Smooth muscle cell (in vitro differentiated cells): ENCODE data around the gene HSH2D. TPM values are rescaled to one million over a fixed set of nuclear protein-coding genes. Genes with fewer than 3 reads are reported as not detected.

Experiments used
- DNase-seq: peaks from one replicate; lab custom pipeline; 2025; ENCODE audit not compliant: unreplicated experiment; lab: John Stamatoyannopoulos, UW
- H2AFZ ChIP-seq: fragments of 200-600 bp; sonication (generic); 2 replicates; pipeline ENCODE4 v1.6.0; 2016; ENCODE audit warnings: antibody characterized with exemption, low read depth, mild to moderate bottlenecking
- H3F3A ChIP-seq: fragments of 200-600 bp; sonication (generic); 2 replicates; pipeline ENCODE4 v1.6.0; 2017; ENCODE audit warnings: antibody characterized with exemption, low read depth
- H3K27ac ChIP-seq: fragments of 200-600 bp; sonication (generic); 2 replicates; pipeline ENCODE4 v1.5.1; 2016; ENCODE audit warnings: low read depth, mild to moderate bottlenecking
- H3K27me3 ChIP-seq: fragments of 200-600 bp; sonication (generic); 2 replicates; pipeline ENCODE4 v1.6.1; 2016; ENCODE audit warnings: low read depth, mild to moderate bottlenecking
- H3K36me3 ChIP-seq: fragments of 200-600 bp; sonication (generic); 2 replicates; pipeline ENCODE4 v1.5.1; 2016; ENCODE audit warnings: low read depth
- H3K4me1 ChIP-seq: fragments of 200-600 bp; sonication (generic); 2 replicates; pipeline ENCODE4 v1.5.1; 2016; ENCODE audit warnings: low read depth
- H3K4me2 ChIP-seq: fragments of 200-600 bp; sonication (generic); 2 replicates; pipeline ENCODE4 v1.6.0; 2016; ENCODE audit warnings: mild to moderate bottlenecking
- H3K4me3 ChIP-seq: fragments of 200-600 bp; sonication (generic); 2 replicates; pipeline ENCODE4 v1.5.1; 2016; ENCODE audit warnings: mild to moderate bottlenecking
- H3K79me2 ChIP-seq: fragments of 200-600 bp; sonication (generic); 2 replicates; pipeline ENCODE4 v1.6.0; 2016; ENCODE audit warnings: low read depth, mild to moderate bottlenecking
- H3K9ac ChIP-seq: fragments of 200-600 bp; sonication (generic); 2 replicates; pipeline ENCODE4 v1.6.0; 2016; ENCODE audit warnings: low read depth
- H3K9me3 ChIP-seq: fragments of 200-600 bp; sonication (generic); replicated peaks from 2 replicates; pipeline ENCODE4 v1.5.1; 2016; ENCODE audit warnings: low read depth
- H4K20me1 ChIP-seq: fragments of 200-600 bp; sonication (generic); 2 replicates; pipeline ENCODE4 v1.6.0; 2016; ENCODE audit warnings: low read depth
- CTCF ChIP-seq: fragments of 200-600 bp; sonication (generic); IDR thresholded peaks from 2 replicates; pipeline ENCODE4 v1.5.1; 2017; ENCODE audit warnings: borderline replicate concordance, mild to moderate bottlenecking, antibody characterized with exemption; ENCODE audit not compliant: insufficient read depth, poor library complexity, severe bottlenecking
- WGBS: methylation state at CpG from one replicate; pipeline ENCODE4 v1.1.7; 2016; ENCODE audit warnings: low lambda C conversion rate; 5-methylcytosine and 5-hydroxymethylcytosine counted together
- polyA plus RNA-seq: library from polyadenylated mRNA; unstranded; fragments of >200 nt; fragmentation: Nextera tagmentation; extraction: Ambion mirVana; gene quantifications from 2 replicates; pipeline ENCODE4 v1.2.1, GENCODE V29; 2016
- total RNA-seq: library from RNA; depleted of rRNA; stranded (reverse); fragments of >200 nt; gene quantifications from 2 replicates; pipeline ENCODE4 v1.2.3, GENCODE V29; 2014

Gene HSH2D
- total and polyA plus RNA-seq, 2 experiments from 2014 or later: 0.17 TPM; not detected in 1

- TF ChIP-seq CTCF: no peak
- Histone ChIP-seq H4K20me1 (no peaks in the 10 kb centered on the region), H3K4me2 (no peak overlapping the region), H3K36me3 (no peaks in the 10 kb centered on the region), H3K27me3 (no peaks in the 10 kb centered on the region), H3K9me3 (no peaks in the 10 kb centered on the region), H3K4me1 (no peaks in the 10 kb centered on the region), H3K9ac (no peak overlapping the region), H3F3A (no peaks in the 10 kb centered on the region), H2AFZ (no peak overlapping the region), H3K4me3 (no peak overlapping the region), H3K27ac (no peak overlapping the region), H3K79me2 (no peaks in the 10 kb centered on the region)
- WGBS: 91% methylated on average over 8 of the region's 8 CpGs
- no peak for DNase-seq
These were observed 5.2 kb downstream of the HSH2D start for GRCh38 chr19:16148443-16149229.

- no peak for TF ChIP-seq CTCF
- Histone ChIP-seq H3K4me2 (no peak overlapping the region), H3K9me3 (no peaks in the 10 kb centered on the region), H3K79me2 (no peaks in the 10 kb centered on the region), H3K4me1 (no peaks in the 10 kb centered on the region), H3K4me3 (no peak overlapping the region), H4K20me1 (no peaks in the 10 kb centered on the region), H3K36me3 (no peaks in the 10 kb centered on the region), H2AFZ (no peak overlapping the region), H3K9ac (no peak overlapping the region), H3K27me3 (no peaks in the 10 kb centered on the region), H3F3A (no peaks in the 10 kb centered on the region), H3K27ac (no peak overlapping the region)
- no peak for DNase-seq
- 89% methylated on average over 11 of the region's 11 CpGs for WGBS
These were observed 10.3 kb downstream of the HSH2D start for GRCh38 chr19:16153582-16154336.

GRCh38 chr19:16154557-16154956 lies 11.1 kb downstream of the HSH2D start:
- no peak overlapping the region for H3K9ac ChIP-seq
- no peaks in the 10 kb centered on the region for H3K36me3 ChIP-seq
- H3K4me3 ChIP-seq: no peak overlapping the region
- 97% methylated on average over 8 of the region's 8 CpGs for WGBS
- no peak overlapping the region for H3K4me2 ChIP-seq
- no peaks in the 10 kb centered on the region for H3K79me2 ChIP-seq
- H4K20me1 ChIP-seq: no peaks in the 10 kb centered on the region
- no peaks in the 10 kb centered on the region for H3K9me3 ChIP-seq
- H3F3A ChIP-seq: no peaks in the 10 kb centered on the region
- TF ChIP-seq CTCF: no peak
- DNase-seq: no peak
- H3K4me1 ChIP-seq: no peaks in the 10 kb centered on the region
- H3K27me3 ChIP-seq: no peaks in the 10 kb centered on the region
- H3K27ac ChIP-seq: no peak overlapping the region
- no peak overlapping the region for H2AFZ ChIP-seq
